Measurements from ENCODE around the gene CSTB.

The CSTB gene

GRCh38 chr21:43727519-43728153, 48.5 kb downstream of the CSTB start:
- DNase-seq = no peak

- no peak for DNase-seq
These were observed 49.2 kb downstream of the CSTB start for GRCh38 chr21:43726686-43727518.
